Right atrium auricular region (tissue), 2 donors: ENCODE data around the gene SLC9A8. TPM values are rescaled to one million over a fixed set of nuclear protein-coding genes. Genes with fewer than 3 reads are reported as not detected.

Experiments used
- DNase-seq: peaks from one replicate; pipeline ENCODE4 v3.0.0-alpha.2; 2019; ENCODE audit warnings: low spot score
- H3K27ac ChIP-seq, 2 donors: fragments of 200-600 bp; sonication (generic); 1 replicate in 1 of 2; 2 replicates in 1 of 2; pipeline ENCODE4 v1.5.1; 2016 to 2019
- H3K27me3 ChIP-seq, 2 donors: fragments of 200-600 bp; sonication (generic); one replicate each; pipeline versions ENCODE4 v1.5.1 to v1.6.0; 2017 to 2019
- H3K36me3 ChIP-seq: fragments of 200-600 bp; sonication (generic); one replicate; pipeline ENCODE4 v1.5.1; 2016
- H3K4me1 ChIP-seq, 2 donors: fragments of 200-600 bp; sonication (generic); one replicate each; pipeline versions ENCODE4 v1.5.1 to v1.6.0; 2017 to 2019
- H3K4me3 ChIP-seq, 2 donors: fragments of 200-600 bp; sonication (generic); 1 replicate in 1 of 2; 2 replicates in 1 of 2; pipeline ENCODE4 v1.5.1; 2017 to 2019; ENCODE audit warnings: mild to moderate bottlenecking in 1 of 2, moderate library complexity in 1 of 2
- H3K9me3 ChIP-seq, 2 donors: fragments of 200-600 bp; sonication (generic); one replicate each; pipeline ENCODE4 v1.5.1; 2019
- CTCF ChIP-seq, 2 donors: fragments of 200-600 bp; sonication (generic); IDR thresholded peaks; one replicate each; pipeline ENCODE4 v1.5.1; 2019; ENCODE audit warnings: antibody characterized with exemption in 2 of 2
- total RNA-seq, 2 donors: library from RNA; depleted of rRNA; stranded (reverse); fragments of >200 nt; gene quantifications; one replicate each; pipeline ENCODE4 v1.1.0, GENCODE V29; 2016

SLC9A8 gene
- total RNA-seq, 2 donors from 2014 or later, result 5.8 to 6.3 TPM

GRCh38 chr20:49880724-49881445 lies 68.3 kb downstream of the SLC9A8 start:
- Histone ChIP-seq H3K27ac (no peak overlapping the region), H3K36me3 (peaks cover 52% of the 10 kb centered on the region), H3K4me1 (no peaks in the 10 kb centered on the region), H3K27me3 (no peaks in the 10 kb centered on the region), H3K4me3 (no peak overlapping the region), H3K9me3 (no peaks in the 10 kb centered on the region)
- TF ChIP-seq CTCF (IDR thresholded peaks at IDR 0.05), result no peak
- no peak for DNase-seq

GRCh38 chr20:49882171-49882970 lies 69.7 kb downstream of the SLC9A8 start:
- TF ChIP-seq CTCF (IDR thresholded peaks at IDR 0.05), result no peak
- no peaks in the 10 kb centered on the region for H3K9me3 ChIP-seq
- H3K27me3 ChIP-seq, result no peaks in the 10 kb centered on the region
- no peak overlapping the region for H3K27ac ChIP-seq
- peaks cover 0 to 8% of the 10 kb centered on the region in 2 donors for H3K4me1 ChIP-seq
- no peak overlapping the region for H3K4me3 ChIP-seq
- no peak for DNase-seq
- H3K36me3 ChIP-seq, result peaks cover 48% of the 10 kb centered on the region

- Histone ChIP-seq H3K27ac (no peak overlapping the region), H3K4me1 (peaks cover 0 to 17% of the 10 kb centered on the region in 2 donors), H3K27me3 (no peaks in the 10 kb centered on the region), H3K9me3 (no peaks in the 10 kb centered on the region), H3K4me3 (no peak overlapping the region), H3K36me3 (peaks cover 48% of the 10 kb centered on the region)
- TF ChIP-seq CTCF (IDR thresholded peaks at IDR 0.05), result no peak
- DNase-seq, result no peak
Measured at GRCh38 chr20:49883246-49883802, 70.7 kb downstream of the SLC9A8 start.

GRCh38 chr20:49885558-49886332 lies 73.1 kb downstream of the SLC9A8 start:
- Histone ChIP-seq H3K36me3 (peaks cover 34% of the 10 kb centered on the region), H3K9me3 (no peaks in the 10 kb centered on the region), H3K4me1 (peaks cover 0 to 30% of the 10 kb centered on the region in 2 donors), H3K27me3 (no peaks in the 10 kb centered on the region), H3K27ac (no peak overlapping the region), H3K4me3 (no peak overlapping the region)
- no peak for TF ChIP-seq CTCF (IDR thresholded peaks at IDR 0.05)
- no peak for DNase-seq

- Histone ChIP-seq H3K4me1 (peaks cover 0 to 34% of the 10 kb centered on the region in 2 donors), H3K9me3 (no peaks in the 10 kb centered on the region), H3K36me3 (peaks cover 25% of the 10 kb centered on the region), H3K27me3 (no peaks in the 10 kb centered on the region), H3K27ac (peak overlapping the region; percentile 32 to 39), H3K4me3 (no peak overlapping the region)
- DNase-seq, result no peak
- no peak for TF ChIP-seq CTCF (IDR thresholded peaks at IDR 0.05)
Measured at GRCh38 chr20:49886571-49887213, 74.1 kb downstream of the SLC9A8 start.
